H1 (cell line): Measurements from ENCODE around the gene TGFB2. TPM values are rescaled to one million over a fixed set of nuclear protein-coding genes. Genes with fewer than 3 reads are reported as not detected.

ENCODE experiments used
- CTCF ChIA-PET: fragments of 300-600 bp; sonication (Branson Sonifier 250); formaldehyde crosslinking; loops from one replicate; lab custom pipeline; 2021; ENCODE audit not compliant: partially characterized antibody; lab: Charles Lee
- POLR2A ChIA-PET: fragments of 300-600 bp; sonication (Branson Sonifier 250); formaldehyde crosslinking; loops from one replicate; lab custom pipeline; 2021; ENCODE audit warnings: inconsistent platforms; ENCODE audit not compliant: partially characterized antibody; lab: Charles Lee
- DNase-seq, 2 experiments: peaks; one replicate each; pipeline versions ENCODE4 v3.0.0 to v3.0.0-alpha.2; 2010 to 2022; ENCODE audit warnings: low spot score in 2 of 2, low read depth in 1 of 2, mixed read lengths in 1 of 2
- FAIRE-seq: peaks from 2 replicates; lab custom pipeline; 2011; peaks lifted over from hg19 to GRCh38; lab: Jason Lieb, UNC
- H2AFZ ChIP-seq: 2 replicates; pipeline ENCODE4 v1.8.1; 2012; ENCODE audit warnings: low read length, inconsistent platforms
- H2AK5ac ChIP-seq: 2 replicates; pipeline ENCODE4 v1.6.1; 2013; ENCODE audit warnings: low read depth, low read length
- H2BK120ac ChIP-seq: replicated peaks from 2 replicates; pipeline ENCODE3; 2013; ENCODE audit warnings: low read depth, low read length, inconsistent platforms
- H2BK12ac ChIP-seq: 2 replicates; pipeline ENCODE4 v1.6.1; 2013; ENCODE audit warnings: low read depth, low read length
- H2BK15ac ChIP-seq: 2 replicates; pipeline ENCODE4 v1.6.1; 2013; ENCODE audit warnings: low read length
- H2BK20ac ChIP-seq: 2 replicates; pipeline ENCODE4 v1.6.1; 2013; ENCODE audit warnings: low read length
- H2BK5ac ChIP-seq: 2 replicates; pipeline ENCODE4 v1.6.1; 2013; ENCODE audit warnings: low read depth, low read length
- H3K14ac ChIP-seq: 2 replicates; pipeline ENCODE4 v1.6.1; 2013; ENCODE audit warnings: inconsistent platforms; ENCODE audit not compliant: insufficient read length
- H3K18ac ChIP-seq: 2 replicates; pipeline ENCODE4 v1.6.1; 2013; ENCODE audit warnings: low read length; ENCODE audit errors: extremely low read depth
- H3K23ac ChIP-seq: 2 replicates; pipeline ENCODE4 v1.6.1; 2013; ENCODE audit warnings: inconsistent platforms; ENCODE audit not compliant: insufficient read length
- H3K23me2 ChIP-seq: 2 replicates; pipeline ENCODE4 v1.6.1; 2013; ENCODE audit warnings: low read depth, low read length
- H3K27ac ChIP-seq: 2 replicates; pipeline ENCODE4 v1.6.1; 2011; ENCODE audit warnings: low read depth, low read length, inconsistent platforms
- H3K27me3 ChIP-seq, 4 experiments: replicated peaks in 1 of 4; 1 replicate in 1 of 4; 2 replicates in 3 of 4; pipeline versions ENCODE4 v1.6.1 to v1.8.1; 2011 to 2013; ENCODE audit warnings: low read length in 3 of 4, mild to moderate bottlenecking in 3 of 4, inconsistent platforms in 2 of 4, mixed read lengths in 2 of 4, moderate library complexity in 1 of 4; ENCODE audit not compliant: control insufficient read depth in 3 of 4, insufficient read depth in 3 of 4; ENCODE audit errors: extremely low read depth in 1 of 4
- H3K36me3 ChIP-seq, 4 experiments: 2 replicates each; pipeline versions ENCODE4 v1.6.1 to v1.8.1; 2011 to 2013; ENCODE audit warnings: mild to moderate bottlenecking in 4 of 4, low read length in 3 of 4, moderate library complexity in 2 of 4, control low read depth in 1 of 4, inconsistent platforms in 1 of 4; ENCODE audit not compliant: insufficient read depth in 4 of 4, control insufficient read depth in 2 of 4
- H3K4ac ChIP-seq: replicated peaks from 2 replicates; pipeline ENCODE3; 2013; ENCODE audit warnings: low read length, low read depth, mixed read lengths, inconsistent platforms; ENCODE audit not compliant: insufficient read length
- H3K4me1 ChIP-seq, 4 experiments: replicated peaks in 1 of 4; 1 replicate in 1 of 4; 2 replicates in 3 of 4; pipeline versions ENCODE4 v1.6.1 to v1.8.1; 2011 to 2013; ENCODE audit warnings: low read length in 3 of 4, inconsistent platforms in 2 of 4, mixed read lengths in 1 of 4; ENCODE audit not compliant: insufficient read depth in 4 of 4, control insufficient read depth in 3 of 4
- H3K4me2 ChIP-seq, 2 experiments: 2 replicates each; pipeline versions ENCODE4 v1.6.1 to v1.8.1; 2011 to 2013; ENCODE audit warnings: low read depth in 2 of 2, low read length in 2 of 2, control low read depth in 1 of 2, inconsistent platforms in 1 of 2, mild to moderate bottlenecking in 1 of 2; ENCODE audit not compliant: insufficient read depth in 1 of 2
- H3K4me3 ChIP-seq, 4 experiments: fragments of 200-600, 300-600 bp in 1 of 4; sonication (generic), shearing (Covaris generic), sonication (Bioruptor Twin) in 1 of 4; 2 replicates each; pipeline versions ENCODE4 v1.5.1 to v1.8.1; 2011 to 2016; ENCODE audit warnings: low read length in 4 of 4, low read depth in 3 of 4, control low read depth in 2 of 4, inconsistent platforms in 2 of 4, mild to moderate bottlenecking in 2 of 4, mixed read lengths in 1 of 4, moderate library complexity in 1 of 4; ENCODE audit not compliant: insufficient read depth in 2 of 4; ENCODE audit errors: extremely low read depth in 1 of 4
- H3K56ac ChIP-seq: replicated peaks from 2 replicates; pipeline ENCODE3; 2013; ENCODE audit warnings: low read depth, mild to moderate bottlenecking, mixed read lengths, low read length, inconsistent platforms; ENCODE audit not compliant: insufficient read length
- H3K79me1 ChIP-seq: 2 replicates; pipeline ENCODE4 v1.6.1; 2013; ENCODE audit warnings: low read depth, low read length, control low read depth
- H3K79me2 ChIP-seq, 2 experiments: 2 replicates each; pipeline versions ENCODE4 v1.6.1 to v1.8.1; 2012 to 2013; ENCODE audit warnings: low read length in 2 of 2, mild to moderate bottlenecking in 2 of 2, inconsistent platforms in 1 of 2; ENCODE audit not compliant: insufficient read depth in 2 of 2, control insufficient read depth in 1 of 2
- H3K9ac ChIP-seq, 4 experiments: replicated peaks in 1 of 4; 1 replicate in 1 of 4; 2 replicates in 3 of 4; pipeline versions ENCODE4 v1.6.1 to v1.8.1; 2011 to 2013; ENCODE audit warnings: low read depth in 3 of 4, low read length in 3 of 4, control low read depth in 2 of 4, mild to moderate bottlenecking in 2 of 4, moderate library complexity in 2 of 4, inconsistent platforms in 1 of 4; ENCODE audit errors: extremely low read depth in 1 of 4
- H3K9me3 ChIP-seq, 2 experiments: 2 replicates each; pipeline versions ENCODE4 v1.6.1 to v1.8.1; 2012 to 2013; ENCODE audit warnings: mild to moderate bottlenecking in 2 of 2, moderate library complexity in 2 of 2, control low read depth in 1 of 2, inconsistent platforms in 1 of 2, low read depth in 1 of 2, low read length in 1 of 2, mixed read lengths in 1 of 2; ENCODE audit not compliant: insufficient read depth in 2 of 2
- H4K20me1 ChIP-seq, 2 experiments: replicated peaks in 1 of 2; 2 replicates each; pipeline versions ENCODE3 to v1.8.1; 2011 to 2013; ENCODE audit warnings: inconsistent platforms in 2 of 2, low read length in 2 of 2, mild to moderate bottlenecking in 1 of 2; ENCODE audit not compliant: insufficient read depth in 2 of 2, control insufficient read depth in 1 of 2
- H4K5ac ChIP-seq: 2 replicates; pipeline ENCODE4 v1.6.1; 2013; ENCODE audit warnings: low read length, low read depth, mixed read lengths, inconsistent platforms; ENCODE audit not compliant: insufficient read length
- H4K8ac ChIP-seq: 2 replicates; pipeline ENCODE4 v1.8.0; 2013; ENCODE audit warnings: mild to moderate bottlenecking, moderate library complexity, low read length, inconsistent platforms; ENCODE audit not compliant: insufficient read depth; ENCODE audit errors: extremely low read depth
- H4K91ac ChIP-seq: replicated peaks from 2 replicates; pipeline ENCODE3; 2013; ENCODE audit warnings: low read length, mixed read lengths, inconsistent platforms; ENCODE audit not compliant: insufficient read length
- BRCA1 ChIP-seq: IDR thresholded peaks from 2 replicates; pipeline ENCODE4 v1.6.1; 2012; ENCODE audit warnings: low read depth, low read length, improper control_type of control experiment
- JUND ChIP-seq: IDR thresholded peaks from 2 replicates; pipeline ENCODE4 v1.6.1; 2011; ENCODE audit warnings: mild to moderate bottlenecking, improper control_type of control experiment, low read length
- MAFK ChIP-seq: IDR thresholded peaks from 2 replicates; pipeline ENCODE4 v1.6.1; 2012; ENCODE audit warnings: low read depth, mild to moderate bottlenecking, improper control_type of control experiment, low read length
- RAD21 ChIP-seq, 2 experiments: IDR thresholded peaks in 1 of 2; conservative IDR thresholded peaks in 1 of 2; 2 replicates each; pipeline ENCODE4 v1.6.1; 2011; ENCODE audit warnings: low read depth in 2 of 2, low read length in 2 of 2, improper control_type of control experiment in 1 of 2, inconsistent platforms in 1 of 2, mild to moderate bottlenecking in 1 of 2, moderate library complexity in 1 of 2
- SIN3A ChIP-seq, 2 experiments: IDR thresholded peaks in 1 of 2; conservative IDR thresholded peaks in 1 of 2; 2 replicates each; pipeline ENCODE4 v1.6.1; 2011 to 2012; ENCODE audit warnings: low read length in 2 of 2, improper control_type of control experiment in 1 of 2, low read depth in 1 of 2, mild to moderate bottlenecking in 1 of 2
- SIRT6 ChIP-seq: IDR thresholded peaks from one replicate; pipeline ENCODE4 v1.7.1; 2012; ENCODE audit warnings: low read length, inconsistent platforms
- SUZ12 ChIP-seq: fragments of 200-600 bp; sonication (generic); IDR thresholded peaks from 2 replicates; pipeline ENCODE4 v1.6.1; 2012; ENCODE audit warnings: mild to moderate bottlenecking, inconsistent platforms, low read length, moderate library complexity, mixed read lengths
- WGBS, 2 experiments: shearing (Covaris generic) in 1 of 2; methylation state at CpG; one replicate each; pipeline versions ENCODE4 v1.1.6 to v1.1.7; 2013 to 2015; ENCODE audit warnings: low lambda C conversion rate in 2 of 2, mixed read lengths in 2 of 2, inconsistent platforms in 1 of 2, low coverage in 1 of 2, missing lambda C conversion rate in 1 of 2; ENCODE audit not compliant: insufficient replicate concordance in 2 of 2, insufficient coverage in 1 of 2, insufficient read length in 1 of 2; ENCODE audit errors: extremely low coverage in 1 of 2, missing lambda C conversion rate in 1 of 2; 5-methylcytosine and 5-hydroxymethylcytosine counted together
- polyA plus RNA-seq, 7 experiments: library from polyadenylated mRNA; depleted of rRNA in 3 of 7; stranded (reverse) in 5 of 7; unstranded in 2 of 7; fragments of >200 nt in 5 of 7; fragments of 200-250 nt in 2 of 7; gene quantifications; 1 replicate in 5 of 7; 2 replicates in 1 of 7; 4 replicates in 1 of 7; pipeline versions ENCODE4 v1.2.1 to v1.2.3, GENCODE V29; 2011 to 2013; ENCODE audit warnings: missing spikeins in 2 of 7, mixed read lengths in 2 of 7
- total RNA-seq: library from RNA; stranded (reverse); fragmentation: NEBNext Ultra II Directional; extraction: Animal tissue kit (Norgen Biotek cat#: 25700); gene quantifications from 2 replicates; pipeline ENCODE4 v1.2.1, GENCODE V29; 2021

TGFB2 gene
- total and polyA plus RNA-seq, 2 of the 8 experiments (the other 6 are each of a cell fraction or from before 2014, with no cell fraction given) = 0.26 to 0.84 TPM

DNA sequence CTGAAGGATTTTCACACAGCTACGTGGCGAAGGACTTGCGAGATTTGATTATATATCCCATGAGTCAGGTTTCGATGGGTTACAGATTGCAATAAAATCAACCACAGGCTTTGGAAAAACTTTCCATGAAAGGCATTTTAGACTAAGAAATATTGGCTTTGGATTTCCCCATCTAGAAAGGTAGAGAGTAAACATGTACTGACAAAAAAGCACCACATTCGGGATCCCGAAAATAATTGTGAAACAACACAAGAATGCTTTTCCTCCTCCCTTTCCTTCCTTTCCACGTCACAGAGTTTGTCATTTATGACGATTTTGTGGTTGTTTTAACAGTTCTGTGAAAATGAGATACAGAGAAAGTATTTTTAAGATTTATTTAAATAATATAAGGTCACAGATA lies 38.5 kb downstream of the TGFB2 start:
- CTCF ChIA-PET = interaction anchor here (1.3 kb wide), 1 partner anchor 16 kb away, joined by 3 read pairs; no protein-coding TSS in a partner anchor
- no peaks in the 10 kb centered on the region for H3K9me3 ChIP-seq
- WGBS, 2 experiments = 94% methylated on average over 8 of the region's 8 CpGs; no CpG with 5 or more reads in 1 of the 2 experiments

More for the DNA sequence above, 38.5 kb downstream of the TGFB2 start:
- Histone ChIP-seq H4K5ac (no peak overlapping the region), H4K91ac (no peak overlapping the region), H3K79me2 (no peaks in the 10 kb centered on the region), H3K4me3 (no peak overlapping the region), H3K18ac (no peak overlapping the region)
- TF ChIP-seq MAFK (no peak), JUND (no peak), SIN3A (conservative IDR thresholded peaks at IDR 0.05 in 1 of 2, IDR thresholded peaks at IDR 0.05 in 1 of 2; ENCODE audit: low read depth in 1 of 2, low read length in 2 of 2) (no peak), SUZ12 (no peak), RAD21 (IDR thresholded peaks at IDR 0.05 in 1 of 2, conservative IDR thresholded peaks at IDR 0.05 in 1 of 2; ENCODE audit: low read depth in 2 of 2, low read length in 2 of 2) (no peak), BRCA1 (no peak), SIRT6 (no peak)
- TF ChIP-seq, all 59 proteins: peak for 0
- Histone ChIP-seq H4K8ac (no peak overlapping the region), H2BK5ac (no peak overlapping the region), H3K56ac (no peak overlapping the region), H4K20me1 (no peaks in the 10 kb centered on the region), H3K27ac (no peak overlapping the region), H3K4me1 (no peaks in the 10 kb centered on the region), H3K23ac (no peak overlapping the region), H3K27me3 (no peaks in the 10 kb centered on the region), H3K36me3 (no peaks in the 10 kb centered on the region), H3K14ac (no peak overlapping the region), H2AFZ (no peak overlapping the region), H3K4me2 (no peak overlapping the region), H3K79me1 (no peaks in the 10 kb centered on the region), H2BK20ac (no peak overlapping the region), H2BK15ac (no peak overlapping the region), H3K4ac (no peak overlapping the region), H3K9ac (no peak overlapping the region), H2BK120ac (no peak overlapping the region), H3K23me2 (no peaks in the 10 kb centered on the region), H2BK12ac (no peak overlapping the region), H2AK5ac (no peak overlapping the region)
- FAIRE-seq (no peak), DNase-seq (no peak)
- POLR2A ChIA-PET = interaction anchor here (0.6 kb wide), 1 partner anchor 584 kb away, joined by 3 read pairs; no protein-coding TSS in a partner anchor
